ENCODE results near the gene TASL. TPM values are rescaled to one million over a fixed set of nuclear protein-coding genes. Genes with fewer than 3 reads are reported as not detected.
A peak's percentile ranks its signal among the peaks of the same experiment; 100 is the strongest.

TASL gene
- total and polyA plus RNA-seq, 2 donors (not counting 1 experiment from before 2014, with no cell fraction given): not detected

DNA sequence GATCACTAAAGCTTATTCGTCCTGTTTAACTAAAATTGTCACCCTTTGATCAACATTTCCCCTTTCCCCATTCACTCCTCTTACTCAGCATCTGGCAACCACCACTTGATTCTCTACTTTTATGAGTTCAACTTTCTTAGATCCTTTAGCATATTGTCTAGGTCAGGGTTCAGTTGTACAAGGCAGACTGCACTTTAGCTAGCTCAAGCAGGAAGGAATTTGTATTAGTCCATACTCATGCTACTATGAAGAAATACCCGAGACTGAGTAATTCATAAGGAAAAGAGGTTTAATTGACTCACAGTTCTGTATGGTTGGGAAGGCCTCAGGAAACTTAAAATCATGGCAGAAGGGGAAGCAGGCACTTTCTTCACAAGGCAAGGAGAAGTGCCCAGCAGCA, 44.3 kb downstream of the TASL start:
- Histone ChIP-seq H4K20me1 (ENCODE audit: control insufficient read depth, extremely low read depth, insufficient read depth, low read length) (no peaks in the 10 kb centered on the region), H3K27ac (ENCODE audit: insufficient read depth, low read length) (no peak overlapping the region), H3K4me2 (ENCODE audit: extremely low read depth, insufficient read depth, low read length) (no peak overlapping the region), H3K9ac (ENCODE audit: insufficient read depth, low read length) (no peak overlapping the region), H3K4me1 (ENCODE audit: control insufficient read depth, extremely low read depth, insufficient read depth, low read length) (no peaks in the 10 kb centered on the region), H3K9me3 (ENCODE audit: control insufficient read depth, insufficient read depth, low read depth, low read length) (no peaks in the 10 kb centered on the region), H3K4me3 (replicated peaks in 1 of 4; ENCODE audit: control extremely low read depth in 1 of 4, insufficient read depth in 1 of 4, low read depth in 3 of 4, low read length in 4 of 4) (no peak overlapping the region), H2AFZ (ENCODE audit: low read length) (no peak overlapping the region), H3K27me3 (ENCODE audit: control insufficient read depth, insufficient read depth, low read length) (no peaks in the 10 kb centered on the region), H3K79me2 (ENCODE audit: control insufficient read depth, insufficient read depth, low read length) (no peaks in the 10 kb centered on the region), H3K36me3 (ENCODE audit: control insufficient read depth, insufficient read depth, low read length) (no peaks in the 10 kb centered on the region)
- peak in 1 of 2 donors; percentile 63 for DNase-seq (ENCODE audit: low read depth in 2 of 2)
- TF ChIP-seq, protein P1, sequence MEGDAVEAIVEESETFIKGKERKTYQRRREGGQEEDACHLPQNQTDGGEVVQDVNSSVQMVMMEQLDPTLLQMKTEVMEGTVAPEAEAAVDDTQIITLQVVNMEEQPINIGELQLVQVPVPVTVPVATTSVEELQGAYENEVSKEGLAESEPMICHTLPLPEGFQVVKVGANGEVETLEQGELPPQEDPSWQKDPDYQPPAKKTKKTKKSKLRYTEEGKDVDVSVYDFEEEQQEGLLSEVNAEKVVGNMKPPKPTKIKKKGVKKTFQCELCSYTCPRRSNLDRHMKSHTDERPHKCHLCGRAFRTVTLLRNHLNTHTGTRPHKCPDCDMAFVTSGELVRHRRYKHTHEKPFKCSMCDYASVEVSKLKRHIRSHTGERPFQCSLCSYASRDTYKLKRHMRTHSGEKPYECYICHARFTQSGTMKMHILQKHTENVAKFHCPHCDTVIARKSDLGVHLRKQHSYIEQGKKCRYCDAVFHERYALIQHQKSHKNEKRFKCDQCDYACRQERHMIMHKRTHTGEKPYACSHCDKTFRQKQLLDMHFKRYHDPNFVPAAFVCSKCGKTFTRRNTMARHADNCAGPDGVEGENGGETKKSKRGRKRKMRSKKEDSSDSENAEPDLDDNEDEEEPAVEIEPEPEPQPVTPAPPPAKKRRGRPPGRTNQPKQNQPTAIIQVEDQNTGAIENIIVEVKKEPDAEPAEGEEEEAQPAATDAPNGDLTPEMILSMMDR (conservative IDR thresholded peaks at IDR 0.05 in 1 of 2, IDR thresholded peaks at IDR 0.05 in 1 of 2; ENCODE audit: low read depth in 1 of 2, low read length in 2 of 2): no peak
- no peak for TF ChIP-seq EZH2 (IDR thresholded peaks at IDR 0.05; ENCODE audit: low read length, missing control alignments)

DNA sequence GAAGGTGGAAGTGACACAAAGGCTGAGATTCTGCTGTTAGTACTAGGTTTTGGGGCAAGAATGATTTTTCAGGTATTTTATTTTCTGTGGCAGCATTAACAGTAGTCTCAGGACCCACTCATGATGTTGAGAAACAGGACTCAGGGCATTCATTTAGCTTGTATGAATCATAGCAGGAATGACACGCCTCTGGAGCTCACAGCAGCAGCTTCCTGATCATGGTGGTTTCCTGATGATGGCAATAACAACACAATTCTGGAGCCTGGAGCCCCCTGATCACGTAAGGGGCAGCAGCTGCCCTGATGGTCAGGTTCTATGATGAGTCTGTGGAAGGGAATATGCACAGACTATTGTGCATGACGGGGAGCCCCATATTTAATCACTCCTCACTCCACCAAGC, 47.0 kb downstream of the TASL start:
- no peak overlapping the region for H3K27ac ChIP-seq (ENCODE audit: insufficient read depth, low read length)
- no peaks in the 10 kb centered on the region for H3K4me1 ChIP-seq (ENCODE audit: control insufficient read depth, extremely low read depth, insufficient read depth, low read length)
- H3K9me3 ChIP-seq (ENCODE audit: control insufficient read depth, insufficient read depth, low read depth, low read length): no peaks in the 10 kb centered on the region
- H3K79me2 ChIP-seq (ENCODE audit: control insufficient read depth, insufficient read depth, low read length): no peaks in the 10 kb centered on the region
- H3K4me3 ChIP-seq (replicated peaks in 1 of 4; ENCODE audit: control extremely low read depth in 1 of 4, insufficient read depth in 1 of 4, low read depth in 3 of 4, low read length in 4 of 4): no peak overlapping the region
- TF ChIP-seq, protein P1 (conservative IDR thresholded peaks at IDR 0.05 in 1 of 2, IDR thresholded peaks at IDR 0.05 in 1 of 2; ENCODE audit: low read depth in 1 of 2, low read length in 2 of 2): no peak
- TF ChIP-seq EZH2 (IDR thresholded peaks at IDR 0.05; ENCODE audit: low read length, missing control alignments): no peak
- H3K36me3 ChIP-seq (ENCODE audit: control insufficient read depth, insufficient read depth, low read length): no peaks in the 10 kb centered on the region
- no peak overlapping the region for H3K4me2 ChIP-seq (ENCODE audit: extremely low read depth, insufficient read depth, low read length)
- no peak overlapping the region for H3K9ac ChIP-seq (ENCODE audit: insufficient read depth, low read length)
- H3K27me3 ChIP-seq (ENCODE audit: control insufficient read depth, insufficient read depth, low read length): no peaks in the 10 kb centered on the region
- no peak overlapping the region for H2AFZ ChIP-seq (ENCODE audit: low read length)
- H4K20me1 ChIP-seq (ENCODE audit: control insufficient read depth, extremely low read depth, insufficient read depth, low read length): no peaks in the 10 kb centered on the region
- peak in 1 of 2 donors; percentile 13 for DNase-seq (ENCODE audit: low read depth in 2 of 2)

DNA sequence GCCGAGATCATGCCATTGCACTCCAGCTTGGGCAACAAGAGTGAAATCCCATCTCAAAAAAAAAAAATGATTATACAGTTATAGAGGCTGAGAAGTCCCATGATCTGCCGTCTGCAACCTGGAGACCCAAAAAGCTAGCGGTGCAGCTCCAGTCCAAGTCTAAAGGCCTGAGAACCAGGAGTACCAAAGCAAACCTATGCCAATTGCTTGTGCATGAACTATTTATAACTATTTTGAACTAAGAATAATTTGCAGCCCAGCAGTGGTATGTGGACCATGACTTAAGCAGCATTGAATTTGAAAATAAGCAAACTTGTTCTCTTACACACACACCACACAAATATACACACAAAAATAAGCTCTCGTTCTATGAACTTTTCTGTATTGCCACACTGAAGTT, 51.8 kb downstream of the TASL start:
- Histone ChIP-seq H2AFZ (ENCODE audit: low read length) (no peak overlapping the region), H3K36me3 (ENCODE audit: control insufficient read depth, insufficient read depth, low read length) (no peaks in the 10 kb centered on the region), H3K9me3 (ENCODE audit: control insufficient read depth, insufficient read depth, low read depth, low read length) (no peaks in the 10 kb centered on the region), H3K9ac (ENCODE audit: insufficient read depth, low read length) (no peak overlapping the region), H4K20me1 (ENCODE audit: control insufficient read depth, extremely low read depth, insufficient read depth, low read length) (no peaks in the 10 kb centered on the region), H3K27me3 (ENCODE audit: control insufficient read depth, insufficient read depth, low read length) (no peaks in the 10 kb centered on the region), H3K4me1 (ENCODE audit: control insufficient read depth, extremely low read depth, insufficient read depth, low read length) (no peaks in the 10 kb centered on the region), H3K4me3 (replicated peaks in 1 of 4; ENCODE audit: control extremely low read depth in 1 of 4, insufficient read depth in 1 of 4, low read depth in 3 of 4, low read length in 4 of 4) (no peak overlapping the region), H3K4me2 (ENCODE audit: extremely low read depth, insufficient read depth, low read length) (no peak overlapping the region), H3K79me2 (ENCODE audit: control insufficient read depth, insufficient read depth, low read length) (no peaks in the 10 kb centered on the region), H3K27ac (ENCODE audit: insufficient read depth, low read length) (no peak overlapping the region)
- DNase-seq (ENCODE audit: low read depth in 2 of 2): no peak
- no peak for TF ChIP-seq EZH2 (IDR thresholded peaks at IDR 0.05; ENCODE audit: low read length, missing control alignments)
- TF ChIP-seq, protein P1 (conservative IDR thresholded peaks at IDR 0.05 in 1 of 2, IDR thresholded peaks at IDR 0.05 in 1 of 2; ENCODE audit: low read depth in 1 of 2, low read length in 2 of 2): no peak
